Fibroblast of skin of left biceps (primary cell): Measurements from ENCODE around the gene PAK2.
"Not testable (repeated sequence)": the region's sequence is repeated elsewhere in the genome, so short reads cannot be mapped to it uniquely, and the experiment has no call there.

Source experiments
- DNase-seq, 2 experiments: peaks; one replicate each; pipeline ENCODE4 v3.0.0-alpha.2; 2013; ENCODE audit warnings: low read depth in 2 of 2

PAK2 gene

GRCh38 chr3:196736670-196737374, 2.8 kb upstream of the PAK2 start:
- no peak for DNase-seq

DNA sequence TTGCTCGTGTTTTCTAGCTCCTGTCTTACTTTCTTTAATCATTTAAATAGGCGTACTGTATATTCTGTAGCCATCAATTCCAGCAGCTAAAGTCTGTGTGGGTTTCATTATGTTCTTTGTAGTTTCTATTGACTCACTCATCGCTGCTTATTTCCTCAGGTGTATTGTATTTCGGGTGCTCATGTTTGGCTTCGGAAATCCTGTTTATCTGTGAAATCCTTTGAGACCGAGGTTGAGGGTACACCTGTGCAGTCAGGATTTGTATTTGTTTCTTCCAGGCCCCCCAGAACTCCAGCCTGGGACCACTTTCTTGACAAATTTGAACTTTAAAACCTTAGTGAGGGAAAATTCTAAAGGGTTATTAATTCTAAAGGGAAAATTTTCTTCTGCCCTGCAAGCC, 2.0 kb upstream of the PAK2 start:
- DNase-seq: no peak

GRCh38 chr3:196740481-196741248, 1.0 kb downstream of the PAK2 start:
- no peak for DNase-seq

DNA sequence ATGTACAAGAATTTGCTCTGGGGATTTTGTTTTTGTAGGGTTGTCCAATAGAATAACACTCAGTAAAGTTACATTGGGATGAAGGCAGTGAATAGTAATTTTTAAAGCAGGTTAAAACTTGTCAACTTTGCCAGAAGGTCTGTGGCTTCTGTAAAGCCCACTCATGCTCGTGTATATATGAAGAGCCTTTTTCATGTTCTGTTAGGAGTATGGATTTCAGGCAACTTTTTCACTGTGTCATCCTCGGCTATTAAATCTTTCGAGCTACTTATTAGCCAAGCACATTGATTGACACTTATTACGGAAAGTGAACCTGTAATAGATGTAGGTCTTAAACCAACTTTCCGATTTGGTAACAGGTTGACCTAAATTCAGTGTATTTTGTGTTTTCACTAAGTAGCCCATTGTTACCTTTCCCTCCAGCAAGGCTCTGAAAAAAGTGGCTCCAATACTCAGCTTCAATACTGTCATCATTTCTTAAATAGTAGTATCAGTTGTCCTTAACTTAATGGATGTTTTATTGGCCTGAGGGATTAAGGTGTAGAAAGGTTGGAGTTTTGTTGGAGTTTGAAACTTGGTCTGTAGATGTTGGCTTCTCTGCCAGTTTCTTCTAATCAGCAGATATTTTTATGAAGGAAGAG, 1.7 kb downstream of the PAK2 start:
- DNase-seq: no peak

DNA sequence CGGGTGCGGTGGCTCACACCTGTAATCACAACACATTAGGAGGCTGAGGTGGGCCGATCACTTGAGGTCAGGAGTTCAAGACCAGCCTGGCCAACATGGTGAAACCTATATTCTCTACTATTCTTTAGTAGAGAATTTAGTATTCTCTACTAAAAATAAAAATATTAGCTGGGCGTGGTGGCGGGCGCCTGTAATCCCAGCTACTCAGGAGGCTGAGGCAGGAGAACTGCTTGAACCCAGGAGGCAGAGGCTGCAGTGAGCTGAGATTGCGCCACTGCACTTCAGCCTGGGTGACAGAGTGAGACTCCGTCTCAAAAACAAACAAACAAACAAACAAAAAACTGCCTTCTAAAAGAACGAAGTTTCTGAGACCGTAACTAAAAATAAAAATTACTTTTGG, 3.9 kb downstream of the PAK2 start:
- DNase-seq: not testable (repeated sequence)

- no peak for DNase-seq
Measured at GRCh38 chr3:196749125-196749524, 9.5 kb downstream of the PAK2 start.

- DNase-seq: no peak
Measured at GRCh38 chr3:196753201-196753600, 13.5 kb downstream of the PAK2 start.

DNA sequence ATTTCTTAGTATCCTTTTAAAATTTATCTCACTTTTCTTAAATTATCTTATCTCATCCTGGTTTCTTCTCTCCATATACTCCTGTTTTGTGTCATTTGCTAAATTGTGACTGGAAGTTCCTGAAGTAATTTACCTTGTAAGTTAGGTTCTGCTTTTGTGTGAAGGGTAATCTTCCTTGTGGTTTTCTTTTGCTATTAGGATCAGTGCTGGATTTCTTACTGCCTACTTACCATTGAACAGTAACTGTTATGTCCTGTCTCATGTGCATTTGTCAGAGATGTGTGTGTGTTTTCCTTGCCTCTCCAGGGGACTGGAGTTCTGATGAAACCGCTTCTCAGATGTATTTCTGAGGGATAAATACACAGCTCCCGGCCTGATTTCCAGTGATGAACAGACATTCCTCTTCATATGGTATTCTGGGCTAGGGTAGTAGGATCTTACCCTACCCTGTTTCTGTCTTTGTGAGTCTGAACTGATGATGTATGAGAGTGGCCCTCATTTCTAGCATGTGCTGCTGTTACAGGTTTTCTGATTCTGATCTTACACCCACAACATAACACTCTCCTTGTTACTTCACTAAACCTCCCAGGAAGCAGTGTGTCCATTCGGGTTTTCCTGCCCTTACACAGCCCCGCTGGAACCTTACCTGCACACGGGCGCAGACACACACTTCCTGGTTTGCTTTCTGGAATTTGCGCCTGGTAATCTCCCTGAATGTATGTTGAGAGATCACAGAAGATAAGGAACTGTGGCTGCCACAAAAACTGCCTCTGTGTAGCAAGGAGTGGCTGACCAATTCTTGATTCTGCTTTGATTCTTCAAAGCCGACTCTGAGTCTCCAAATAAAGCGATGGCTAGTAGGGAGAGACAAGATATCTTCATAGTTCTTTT, 14.7 kb downstream of the PAK2 start:
- DNase-seq: no peak

DNA sequence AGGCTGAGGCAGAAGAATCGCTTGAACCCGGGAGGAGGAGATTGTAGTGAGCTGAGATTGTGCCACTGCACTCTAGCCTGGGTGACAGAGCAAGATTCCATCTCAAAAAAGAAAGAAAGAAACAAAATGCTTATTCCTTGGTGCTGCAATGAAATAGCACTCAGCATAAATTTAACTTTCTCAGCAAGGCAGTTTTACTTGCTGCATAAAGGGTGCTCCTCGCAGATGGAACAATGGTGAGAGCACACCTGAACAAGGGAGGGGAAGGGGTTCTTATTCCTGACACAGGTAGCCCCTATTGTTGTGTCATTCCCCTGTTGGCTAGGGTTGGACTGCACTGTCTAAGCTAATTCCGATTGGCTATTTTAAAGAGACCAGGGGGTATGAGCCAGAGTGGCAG, 17.1 kb downstream of the PAK2 start:
- DNase-seq: no peak

- DNase-seq: no peak
Measured at GRCh38 chr3:196757876-196758739, 18.5 kb downstream of the PAK2 start.

DNA sequence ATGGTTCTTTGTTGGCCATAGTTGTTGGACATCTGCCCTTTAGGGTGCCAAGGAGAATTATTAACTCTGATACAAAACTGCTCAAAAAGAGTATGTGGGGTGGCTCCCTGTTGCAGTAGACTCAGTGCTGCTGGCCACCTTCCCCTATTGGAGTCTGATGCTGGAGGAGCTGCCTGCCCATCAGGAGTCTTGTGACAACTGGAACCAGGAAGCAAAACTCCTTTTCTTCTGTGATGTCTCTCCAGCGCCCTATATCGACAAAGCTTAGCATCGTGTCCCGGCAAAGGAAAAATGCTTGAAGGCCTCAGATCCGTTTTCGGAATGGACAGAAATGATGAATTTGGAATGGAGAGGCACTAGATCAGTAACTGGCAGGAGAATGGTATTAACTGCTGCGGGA, 23.5 kb downstream of the PAK2 start:
- DNase-seq: no peak

GRCh38 chr3:196765454-196765853, 25.8 kb downstream of the PAK2 start:
- no peak for DNase-seq

- DNase-seq: no peak
Measured at GRCh38 chr3:196771067-196771466, 31.4 kb downstream of the PAK2 start.

DNA sequence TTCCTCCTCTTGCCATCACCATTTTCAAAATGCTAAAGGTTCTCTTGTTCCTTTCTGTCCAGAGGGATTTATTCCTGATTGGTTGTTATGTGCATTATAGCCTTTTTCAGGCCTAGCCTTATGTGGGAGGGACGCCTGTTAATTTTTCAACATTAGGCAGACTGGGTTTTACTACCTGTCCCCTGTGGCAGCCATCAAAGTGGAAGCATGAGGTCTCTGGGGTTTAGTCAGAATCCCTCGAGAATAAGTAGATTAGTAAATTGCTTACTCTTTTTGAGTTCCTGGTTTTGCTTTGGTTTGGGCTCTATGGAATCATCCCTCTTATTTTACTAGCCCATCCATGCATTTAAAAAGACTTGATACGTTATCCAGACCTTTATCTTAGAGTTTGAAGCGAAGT, 32.4 kb downstream of the PAK2 start:
- no peak for DNase-seq

GRCh38 chr3:196772897-196773296, 33.2 kb downstream of the PAK2 start:
- no peak for DNase-seq

DNA sequence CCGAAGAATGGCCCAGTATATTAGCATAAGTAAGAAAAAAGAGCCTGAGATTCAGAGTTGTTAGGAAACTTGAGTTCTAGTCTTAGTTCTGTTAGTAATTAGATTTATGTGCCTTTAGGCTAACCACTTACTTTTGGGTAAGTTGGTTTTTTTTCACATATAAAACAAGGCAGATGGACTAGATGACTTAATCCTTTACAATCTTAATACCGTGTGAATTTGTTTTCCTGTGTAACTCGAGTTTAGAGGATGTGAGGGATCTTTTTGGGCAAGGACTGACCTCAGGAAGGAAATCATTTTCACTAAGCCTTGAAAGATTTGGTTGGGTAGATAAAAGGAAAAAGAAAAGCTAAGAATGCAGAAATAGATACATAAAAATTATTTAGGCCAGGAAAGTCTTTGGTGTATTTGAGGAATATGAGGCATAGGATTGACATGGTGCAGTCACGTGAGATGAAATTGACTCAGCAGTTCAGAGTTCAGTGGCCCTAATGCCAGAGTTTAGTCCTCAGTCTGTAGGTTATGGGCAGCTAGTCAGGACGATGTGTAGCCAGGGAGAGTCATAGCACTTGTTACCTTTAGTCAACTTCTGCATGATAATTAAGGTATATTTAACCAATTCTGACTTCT, 34.6 kb downstream of the PAK2 start:
- DNase-seq: no peak

GRCh38 chr3:196774848-196775422, 35.3 kb downstream of the PAK2 start:
- DNase-seq: no peak

DNA sequence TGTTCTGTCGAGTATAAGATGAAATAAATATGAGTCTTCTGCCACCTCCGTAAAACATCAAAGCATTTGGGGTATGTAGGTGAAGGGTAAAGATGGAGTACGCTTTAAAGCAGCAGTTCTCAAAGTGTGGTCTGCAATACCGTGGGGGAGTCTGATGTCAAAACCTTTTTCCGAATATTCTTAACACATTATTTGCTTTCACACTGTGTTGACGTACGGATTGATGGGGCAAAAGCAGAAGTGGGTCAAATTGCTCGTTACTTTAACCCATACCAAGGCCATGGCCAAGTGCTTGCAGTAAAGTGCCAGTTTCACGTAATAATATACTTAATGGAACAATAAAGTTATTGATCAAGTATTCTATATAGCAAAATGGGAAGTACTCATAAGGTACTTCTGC, 36.3 kb downstream of the PAK2 start:
- DNase-seq: no peak

- DNase-seq: no peak
Measured at GRCh38 chr3:196777836-196778235, 38.2 kb downstream of the PAK2 start.

- DNase-seq: peak; percentile 16 to 31
Measured at GRCh38 chr3:196778755-196779154, 39.1 kb downstream of the PAK2 start.
